Fibroblast of pulmonary artery (primary cell): ENCODE results near the gene ACIN1.

Source experiments
- DNase-seq: peaks from one replicate; pipeline ENCODE4 v3.0.0-alpha.2; 2010; ENCODE audit warnings: low read depth
- H3K4me3 ChIP-seq: replicated peaks from 2 replicates; pipeline ENCODE4 v1.5.1; 2011; ENCODE audit warnings: low read depth, mild to moderate bottlenecking, control low read depth, low read length, moderate library complexity
- TF ChIP-seq, protein P1 (sequence below): IDR thresholded peaks from 2 replicates; pipeline ENCODE4 v1.5.1; 2011; ENCODE audit warnings: mild to moderate bottlenecking, control low read depth, low read length, inconsistent platforms; ENCODE audit errors: missing control alignments

Gene ACIN1

DNA sequence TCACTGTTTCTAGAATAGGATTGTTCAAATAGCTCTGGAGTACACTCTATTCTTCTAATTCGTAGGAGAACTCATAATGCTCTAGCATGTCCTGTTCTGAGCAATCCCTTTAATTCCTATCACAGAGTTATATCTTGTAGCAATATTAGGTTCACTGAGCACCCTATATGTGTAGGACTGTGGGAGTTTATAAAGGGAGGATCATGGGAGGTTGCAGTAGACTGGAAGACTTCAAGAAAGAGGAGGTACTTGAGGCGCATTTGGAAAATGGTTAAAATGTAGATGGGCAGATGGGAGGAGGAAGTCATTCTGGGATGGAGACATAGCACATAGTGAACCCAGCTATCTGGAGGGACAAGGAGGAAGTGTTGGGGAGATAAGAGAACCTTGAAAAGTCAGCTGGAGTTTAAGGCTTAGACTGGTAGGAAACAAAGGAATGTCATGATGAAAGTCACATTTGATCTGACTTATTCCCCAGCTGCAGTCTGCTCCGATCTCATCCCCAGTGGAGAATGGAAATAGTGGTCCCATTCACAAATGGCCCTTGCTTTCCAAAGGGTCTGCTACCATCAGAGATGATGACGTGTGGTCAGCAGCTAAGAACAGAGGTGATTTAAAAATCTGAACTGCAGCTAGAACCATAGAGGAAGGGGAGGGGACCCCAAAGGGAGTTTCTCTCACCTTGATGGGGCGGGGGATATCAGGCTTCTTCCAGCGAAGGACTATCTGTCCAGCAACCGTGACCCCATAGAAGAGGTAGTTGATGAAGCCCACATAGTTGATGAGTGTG lies 34.2 kb upstream of the ACIN1 start:
- TF ChIP-seq, protein P1, sequence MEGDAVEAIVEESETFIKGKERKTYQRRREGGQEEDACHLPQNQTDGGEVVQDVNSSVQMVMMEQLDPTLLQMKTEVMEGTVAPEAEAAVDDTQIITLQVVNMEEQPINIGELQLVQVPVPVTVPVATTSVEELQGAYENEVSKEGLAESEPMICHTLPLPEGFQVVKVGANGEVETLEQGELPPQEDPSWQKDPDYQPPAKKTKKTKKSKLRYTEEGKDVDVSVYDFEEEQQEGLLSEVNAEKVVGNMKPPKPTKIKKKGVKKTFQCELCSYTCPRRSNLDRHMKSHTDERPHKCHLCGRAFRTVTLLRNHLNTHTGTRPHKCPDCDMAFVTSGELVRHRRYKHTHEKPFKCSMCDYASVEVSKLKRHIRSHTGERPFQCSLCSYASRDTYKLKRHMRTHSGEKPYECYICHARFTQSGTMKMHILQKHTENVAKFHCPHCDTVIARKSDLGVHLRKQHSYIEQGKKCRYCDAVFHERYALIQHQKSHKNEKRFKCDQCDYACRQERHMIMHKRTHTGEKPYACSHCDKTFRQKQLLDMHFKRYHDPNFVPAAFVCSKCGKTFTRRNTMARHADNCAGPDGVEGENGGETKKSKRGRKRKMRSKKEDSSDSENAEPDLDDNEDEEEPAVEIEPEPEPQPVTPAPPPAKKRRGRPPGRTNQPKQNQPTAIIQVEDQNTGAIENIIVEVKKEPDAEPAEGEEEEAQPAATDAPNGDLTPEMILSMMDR = no peak
- H3K4me3 ChIP-seq = no peak overlapping the region
- no peak for DNase-seq

DNA sequence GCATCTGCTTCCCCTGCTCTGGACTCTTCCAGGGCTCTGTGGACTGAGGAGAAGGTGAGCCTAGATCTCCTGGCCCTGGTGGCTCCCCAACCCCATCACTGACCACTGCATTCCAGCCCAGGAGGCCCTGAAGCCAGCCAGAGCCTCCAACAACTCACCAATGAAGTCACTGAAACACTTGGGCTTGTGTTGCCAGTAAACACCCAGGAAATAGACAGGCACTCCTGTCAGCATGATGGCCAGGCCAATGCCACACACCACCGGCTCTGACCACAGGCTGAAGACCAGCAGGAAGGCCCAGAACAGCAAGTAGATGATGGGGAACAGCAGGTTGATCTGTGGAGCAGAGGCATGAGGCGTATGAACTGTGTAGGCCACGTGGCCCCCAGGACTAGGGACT lies 32.9 kb upstream of the ACIN1 start:
- TF ChIP-seq, protein P1 = no peak
- no peak overlapping the region for H3K4me3 ChIP-seq
- DNase-seq = no peak

DNA sequence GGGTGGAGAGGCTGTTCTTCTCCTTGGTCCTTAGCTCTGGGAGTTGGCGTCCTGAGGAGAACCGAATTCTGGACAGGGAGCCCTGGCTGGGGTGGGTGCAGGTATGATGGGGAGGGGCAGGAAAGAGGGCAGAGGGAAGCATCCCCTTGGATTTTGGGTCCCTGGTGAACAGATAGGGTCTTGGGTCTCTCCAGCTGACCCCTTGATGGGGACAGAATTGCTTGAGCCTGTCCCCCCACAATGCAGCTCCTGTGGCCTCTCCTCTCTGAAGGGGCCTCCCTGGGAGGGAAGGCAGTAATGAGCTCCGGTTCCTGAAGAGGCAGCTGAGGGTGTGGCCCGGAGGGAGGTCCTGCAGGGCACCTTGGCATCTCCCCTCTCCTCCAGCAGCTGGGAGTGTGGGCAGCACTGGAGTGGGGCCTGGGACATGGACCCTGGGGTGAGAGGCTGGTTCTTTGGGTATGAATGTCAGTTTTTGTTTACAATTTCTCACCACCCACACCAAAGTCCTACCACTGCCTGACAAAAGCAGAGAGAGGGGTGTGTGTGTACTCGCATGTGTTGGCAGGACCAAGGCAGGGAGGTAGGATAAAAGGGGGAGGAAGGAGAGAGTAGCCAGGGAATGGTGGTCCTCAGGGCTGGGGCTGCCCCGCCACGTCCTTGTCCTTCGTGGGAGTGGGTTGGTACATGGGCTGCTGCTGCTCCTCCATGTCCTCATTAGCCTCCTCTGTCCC lies 31.8 kb upstream of the ACIN1 start:
- no peak for DNase-seq
- H3K4me3 ChIP-seq = no peak overlapping the region
- TF ChIP-seq, protein P1 = no peak

DNA sequence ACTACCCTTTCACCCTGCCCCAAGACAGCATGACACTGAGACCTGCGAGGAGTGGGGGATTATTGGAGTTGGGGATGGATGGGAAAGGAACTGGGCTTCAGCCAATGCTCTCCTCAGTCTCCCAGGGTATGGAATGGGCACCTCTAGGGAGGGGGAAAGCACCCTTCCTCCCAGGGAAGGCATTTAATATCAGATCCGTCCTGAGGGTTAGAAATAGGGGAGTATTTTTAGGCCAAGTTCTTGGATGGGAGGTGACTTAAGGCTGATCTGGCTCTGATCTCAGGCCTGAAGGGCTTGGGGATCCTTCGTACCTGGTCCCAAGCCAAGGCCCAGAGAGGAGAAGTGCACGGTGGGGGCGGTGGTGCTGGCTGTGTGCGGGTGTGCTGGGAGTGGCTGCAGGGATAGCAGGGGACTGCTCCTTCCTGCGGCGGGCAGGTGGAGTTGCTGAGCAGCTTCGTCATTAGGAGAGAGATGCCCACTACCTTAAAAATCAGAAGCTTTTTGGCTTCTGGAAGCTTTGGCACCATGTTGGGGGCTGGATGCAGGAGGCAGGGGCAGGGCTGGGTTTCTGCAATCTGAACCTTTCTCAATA lies 31.1 kb upstream of the ACIN1 start:
- TF ChIP-seq, protein P1 = no peak
- DNase-seq = no peak
- H3K4me3 ChIP-seq = no peak overlapping the region

DNA sequence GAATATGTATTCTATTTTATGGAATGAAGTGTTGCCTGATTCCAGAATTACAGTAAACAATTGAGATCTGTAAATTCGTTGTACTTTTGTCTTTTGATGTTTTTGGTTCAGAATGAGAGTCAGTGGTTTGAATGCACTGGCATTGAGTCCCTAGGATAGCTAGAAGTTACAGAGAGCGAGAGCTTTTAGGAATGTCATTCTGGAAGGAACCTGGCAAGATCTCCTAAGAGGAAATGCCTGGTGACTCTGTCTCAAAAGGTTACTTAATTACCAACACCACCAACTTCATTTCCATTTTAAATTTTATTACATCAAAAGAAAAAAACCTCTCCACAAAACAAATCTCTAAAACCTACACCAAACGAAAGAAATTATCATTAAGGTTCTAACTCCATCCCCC lies 30.1 kb upstream of the ACIN1 start:
- DNase-seq = no peak
- no peak overlapping the region for H3K4me3 ChIP-seq
- TF ChIP-seq, protein P1 = no peak

DNA sequence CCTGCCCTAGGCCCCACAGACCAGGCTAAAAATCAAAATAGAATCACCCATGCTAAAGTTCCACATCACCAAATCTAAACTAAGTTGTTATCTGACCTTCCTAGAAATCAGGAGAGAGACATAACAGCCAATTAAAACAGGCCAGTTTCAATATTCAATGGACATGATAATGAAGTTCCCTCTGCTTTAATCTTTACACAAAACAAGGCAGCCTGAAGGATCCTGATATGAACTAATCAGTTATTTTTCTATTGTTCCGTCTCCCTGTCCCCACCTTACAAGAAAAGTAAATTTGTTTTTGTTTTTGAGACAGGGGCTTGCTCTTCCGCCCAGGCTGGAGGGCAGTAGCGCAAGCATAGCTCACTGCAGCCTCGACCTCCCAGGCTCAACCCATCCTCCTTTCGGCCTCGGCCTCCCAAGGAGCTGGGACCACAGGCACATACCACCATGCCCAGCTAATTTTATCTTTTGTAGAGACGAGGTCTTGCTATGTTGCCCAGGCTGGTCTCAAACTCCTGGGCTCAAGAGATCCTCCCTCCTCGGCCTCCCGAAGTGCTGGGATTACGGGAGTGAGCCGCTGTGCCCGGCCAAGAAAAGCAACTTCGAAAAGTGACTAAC lies 29.5 kb upstream of the ACIN1 start:
- H3K4me3 ChIP-seq = no peak overlapping the region
- TF ChIP-seq, protein P1 = no peak
- no peak for DNase-seq
